D341Med (cell line): ENCODE measurements around the gene RECK.
"Not testable (repeated sequence)": the region's sequence is repeated elsewhere in the genome, so short reads cannot be mapped to it uniquely, and the experiment has no call there.

Experiments
- DNase-seq: peaks from one replicate; pipeline ENCODE4 v3.0.0; 2012; ENCODE audit warnings: low spot score

RECK gene

GRCh38 chr9:36156116-36156515 is 119.4 kb downstream of the RECK start:
- no peak for DNase-seq

- no peak for DNase-seq
These were observed 121.4 kb downstream of the RECK start for GRCh38 chr9:36158122-36158521.

GRCh38 chr9:36158917-36159316 is 122.2 kb downstream of the RECK start:
- DNase-seq, result no peak

GRCh38 chr9:36159509-36159908 is 122.8 kb downstream of the RECK start:
- not testable (repeated sequence) for DNase-seq

GRCh38 chr9:36160126-36160525 is 123.4 kb downstream of the RECK start:
- not testable (repeated sequence) for DNase-seq

GRCh38 chr9:36161187-36161586 is 124.5 kb downstream of the RECK start:
- no peak for DNase-seq

GRCh38 chr9:36162211-36162738 is 125.6 kb downstream of the RECK start:
- no peak for DNase-seq

- peak; percentile 36 for DNase-seq
These were observed 126.5 kb downstream of the RECK start for GRCh38 chr9:36163049-36163785.

GRCh38 chr9:36163786-36164170 is 127.1 kb downstream of the RECK start:
- DNase-seq, result peak; percentile 8

GRCh38 chr9:36164372-36164771 is 127.7 kb downstream of the RECK start:
- no peak for DNase-seq

GRCh38 chr9:36164989-36165388 is 128.3 kb downstream of the RECK start:
- peak; percentile 68 for DNase-seq

GRCh38 chr9:36165826-36166167 is 129.1 kb downstream of the RECK start:
- DNase-seq, result no peak

- peak; percentile 95 for DNase-seq
These were observed 129.6 kb downstream of the RECK start for GRCh38 chr9:36166168-36166927.

GRCh38 chr9:36169166-36169565 is 132.5 kb downstream of the RECK start, which contains the start of gene CCIN:
Gene CCIN, plus strand, starts transcription at chr9:36169388. Its CDS starts 115 bp downstream, at chr9:36169503.
- no peak for DNase-seq

GRCh38 chr9:36169708-36170107 is 133.0 kb downstream of the RECK start:
- no peak for DNase-seq

- DNase-seq, result no peak
These were observed 133.8 kb downstream of the RECK start for GRCh38 chr9:36170531-36170930.

- DNase-seq, result no peak
These were observed 137.1 kb downstream of the RECK start for GRCh38 chr9:36173861-36174260.
